ENCODE measurements around the gene ZNF217.
"Not testable (repeated sequence)": the region's sequence is repeated elsewhere in the genome, so short reads cannot be mapped to it uniquely, and the experiment has no call there.

ZNF217 gene

GRCh38 chr20:53555081-53555480 lies 38.6 kb downstream of the ZNF217 start:
- FAIRE-seq = no peak
- TF ChIP-seq CTCF (IDR thresholded peaks at IDR 0.05; ENCODE audit: insufficient read depth, missing control alignments) = no peak
- DNase-seq (ENCODE audit: insufficient read length, low spot score) = no peak

- FAIRE-seq; DNase-seq (ENCODE audit: insufficient read length, low spot score): not testable (repeated sequence)
Observed at GRCh38 chr20:53552572-53552893, 41.1 kb downstream of the ZNF217 start.

GRCh38 chr20:53551719-53552571 lies 41.7 kb downstream of the ZNF217 start:
- not testable (repeated sequence) for DNase-seq (ENCODE audit: insufficient read length, low spot score); FAIRE-seq

- DNase-seq (ENCODE audit: insufficient read length, low spot score) (no peak), FAIRE-seq (no peak)
- TF ChIP-seq CTCF (IDR thresholded peaks at IDR 0.05; ENCODE audit: insufficient read depth, missing control alignments) = no peak
Observed at GRCh38 chr20:53550280-53551187, 43.1 kb downstream of the ZNF217 start.

GRCh38 chr20:53547664-53548239 lies 45.9 kb downstream of the ZNF217 start:
- no peak for FAIRE-seq
- DNase-seq (ENCODE audit: insufficient read length, low spot score) = peak; percentile 40
- peak; percentile 93 for TF ChIP-seq CTCF (IDR thresholded peaks at IDR 0.05; ENCODE audit: insufficient read depth, missing control alignments)

- no peak for FAIRE-seq
- DNase-seq (ENCODE audit: insufficient read length, low spot score) = no peak
- TF ChIP-seq CTCF (IDR thresholded peaks at IDR 0.05; ENCODE audit: insufficient read depth, missing control alignments) = no peak
Observed at GRCh38 chr20:53539516-53539915, 54.1 kb downstream of the ZNF217 start.

- not testable (repeated sequence) for FAIRE-seq; DNase-seq (ENCODE audit: insufficient read length, low spot score)
Observed at GRCh38 chr20:53536382-53536781, 57.3 kb downstream of the ZNF217 start.

- DNase-seq (ENCODE audit: insufficient read length, low spot score) = no peak
- TF ChIP-seq CTCF (IDR thresholded peaks at IDR 0.05; ENCODE audit: insufficient read depth, missing control alignments) = no peak
- no peak for FAIRE-seq
Observed at GRCh38 chr20:53535878-53536277, 57.8 kb downstream of the ZNF217 start.

Measured in D721Med (cell line).